Ecto neural progenitor cell (in vitro differentiated cells): Measurements from ENCODE around the gene TXN.
"Not testable (repeated sequence)": the region's sequence is repeated elsewhere in the genome, so short reads cannot be mapped to it uniquely, and the experiment has no call there.

ENCODE experiments used
- DNase-seq: peaks from one replicate; pipeline ENCODE4 v3.0.0-alpha.2; 2018; ENCODE audit warnings: low spot score

Gene TXN

DNA sequence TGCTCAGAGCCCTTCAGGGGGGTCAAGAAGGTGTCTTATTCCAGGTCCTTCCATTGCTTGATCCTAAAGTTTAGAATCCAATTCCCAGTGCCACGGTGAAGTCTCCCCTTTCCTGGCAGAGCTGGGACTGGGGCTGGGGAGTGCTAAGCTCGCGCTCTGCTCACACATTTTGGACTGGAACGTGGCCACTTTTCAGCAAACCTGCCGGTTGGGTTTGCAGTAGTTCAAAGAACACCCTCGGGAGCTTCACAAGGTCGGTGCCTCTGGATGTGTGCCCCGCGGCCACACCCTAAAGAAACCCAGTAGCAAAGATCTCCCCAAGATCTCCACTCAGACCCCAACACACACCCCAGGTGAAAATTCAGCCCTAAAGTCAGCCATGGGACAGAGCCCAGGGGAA lies 48.3 kb downstream of the TXN start, which contains the start of gene C9orf152:
Gene C9orf152, minus strand, starts transcription at position 129 of the 400 bp plus-strand sequence. CDS start 580 bp downstream, outside the sequence.
- DNase-seq = no peak

DNA sequence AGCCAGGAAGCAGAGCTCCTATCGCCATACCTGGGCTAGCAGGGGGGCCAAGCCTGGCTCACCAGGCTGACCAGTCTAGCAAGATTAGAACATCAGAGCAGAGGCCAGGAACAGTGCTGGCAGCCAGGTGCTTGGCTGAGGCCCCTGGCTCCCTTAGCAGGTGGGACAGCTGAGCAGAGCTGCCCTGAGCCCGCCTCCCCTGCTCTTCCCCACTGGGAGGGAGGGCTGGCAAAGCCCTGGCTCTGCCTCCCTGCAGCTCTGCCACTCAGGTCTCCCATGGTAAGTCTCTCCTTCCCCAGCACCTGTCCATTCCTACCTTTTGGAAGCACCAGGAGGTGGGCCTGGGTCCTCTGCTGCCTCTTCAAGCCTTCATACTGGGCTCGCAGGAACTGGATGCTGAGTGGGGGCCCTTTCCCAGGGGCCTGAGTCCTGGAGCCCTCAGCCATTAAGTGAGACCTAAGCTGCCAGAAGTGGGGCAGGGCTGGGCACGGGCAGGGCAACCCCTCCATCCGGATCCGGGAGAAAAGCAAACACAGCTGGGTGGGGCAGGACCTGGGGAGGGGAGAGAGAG lies 49.2 kb downstream of the TXN start:
- no peak for DNase-seq

DNA sequence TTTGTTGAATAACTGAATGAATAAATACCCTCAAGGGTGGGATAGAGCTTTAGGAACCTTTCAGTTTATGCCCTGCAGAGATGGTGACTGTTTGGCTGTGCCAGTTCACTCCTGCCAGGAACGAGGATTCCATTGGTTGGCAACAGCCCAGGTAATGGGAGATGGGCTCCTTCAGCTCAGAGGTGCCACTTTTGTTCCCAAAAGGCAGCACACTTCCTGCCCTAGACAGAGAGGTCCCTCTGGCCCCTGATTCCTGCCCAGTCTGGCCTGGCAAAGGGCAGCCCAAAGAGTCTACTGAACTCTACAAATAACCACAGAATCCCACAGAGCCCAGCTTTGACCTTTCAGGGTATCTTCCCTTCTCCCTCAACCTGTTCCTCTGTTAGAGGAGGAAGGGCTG lies 49.9 kb downstream of the TXN start:
- DNase-seq = no peak

GRCh38 chr9:110205612-110206011 lies 50.7 kb downstream of the TXN start:
- not testable (repeated sequence) for DNase-seq

DNA sequence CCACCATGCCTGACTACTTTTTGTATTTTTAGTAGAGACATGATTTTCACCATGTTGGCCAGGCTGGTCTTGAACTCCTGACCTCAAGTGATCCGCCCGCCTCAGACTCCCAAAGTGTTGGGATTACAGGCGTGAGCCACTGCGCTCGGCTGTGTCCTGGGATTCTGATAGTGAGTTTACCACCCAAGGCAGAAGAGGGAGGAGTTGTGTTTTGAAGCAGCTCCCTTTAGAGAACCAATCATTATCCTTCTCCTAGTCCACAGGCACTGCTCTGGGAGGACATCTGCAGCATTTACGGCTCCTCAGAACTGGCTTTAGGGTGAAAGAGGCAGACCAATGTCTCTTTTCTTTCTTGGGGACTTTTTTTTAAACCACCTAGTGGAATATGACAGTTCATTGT lies 54.1 kb downstream of the TXN start:
- no peak for DNase-seq

GRCh38 chr9:110199643-110200042 lies 56.7 kb downstream of the TXN start:
- no peak for DNase-seq

GRCh38 chr9:110198357-110198756 lies 58.0 kb downstream of the TXN start:
- no peak for DNase-seq

- DNase-seq = no peak
Observed at GRCh38 chr9:110197330-110198187, 58.7 kb downstream of the TXN start.

- not testable (repeated sequence) for DNase-seq
Observed at GRCh38 chr9:110196084-110196499, 60.2 kb downstream of the TXN start.
